ENCODE measurements around the gene NOC4L. TPM values are rescaled to one million over a fixed set of nuclear protein-coding genes. Genes with fewer than 3 reads are reported as not detected.

Gene NOC4L
- total RNA-seq, 1 donor = 13.2 TPM

DNA sequence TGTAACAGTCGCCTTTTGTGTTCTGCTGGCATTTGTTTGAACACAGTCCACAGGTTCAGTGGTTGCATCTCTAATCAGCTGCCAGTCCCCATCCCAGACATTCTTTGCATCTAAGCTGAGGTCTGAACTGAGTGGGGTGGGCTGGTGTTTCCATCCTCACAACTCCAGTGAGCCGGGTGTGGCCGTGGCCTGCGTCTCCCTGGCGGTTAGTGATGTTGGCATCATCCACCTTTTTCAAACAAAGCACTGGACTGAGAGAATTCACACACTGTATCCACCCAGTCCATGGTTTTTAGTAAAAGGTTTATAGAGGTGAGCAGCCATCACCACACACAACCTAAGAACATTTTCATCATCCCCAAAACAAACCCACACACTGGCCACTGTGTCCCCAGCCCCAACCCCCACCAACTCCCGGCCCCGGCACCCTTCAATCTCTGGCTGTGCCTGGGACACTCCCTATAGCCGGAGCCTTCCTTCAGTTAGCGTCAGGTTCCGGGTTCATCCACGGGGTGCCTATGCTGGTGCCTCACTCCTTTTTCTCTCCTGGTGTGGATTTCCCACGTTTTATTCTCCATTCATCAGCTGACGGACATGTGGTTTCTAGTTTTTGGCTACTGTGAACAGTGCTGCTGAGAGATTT, 6.7 kb upstream of the NOC4L start:
- no peak overlapping the region for H3K4me3 ChIP-seq (ENCODE audit: low read depth, low read length)
- TF ChIP-seq, protein P1, sequence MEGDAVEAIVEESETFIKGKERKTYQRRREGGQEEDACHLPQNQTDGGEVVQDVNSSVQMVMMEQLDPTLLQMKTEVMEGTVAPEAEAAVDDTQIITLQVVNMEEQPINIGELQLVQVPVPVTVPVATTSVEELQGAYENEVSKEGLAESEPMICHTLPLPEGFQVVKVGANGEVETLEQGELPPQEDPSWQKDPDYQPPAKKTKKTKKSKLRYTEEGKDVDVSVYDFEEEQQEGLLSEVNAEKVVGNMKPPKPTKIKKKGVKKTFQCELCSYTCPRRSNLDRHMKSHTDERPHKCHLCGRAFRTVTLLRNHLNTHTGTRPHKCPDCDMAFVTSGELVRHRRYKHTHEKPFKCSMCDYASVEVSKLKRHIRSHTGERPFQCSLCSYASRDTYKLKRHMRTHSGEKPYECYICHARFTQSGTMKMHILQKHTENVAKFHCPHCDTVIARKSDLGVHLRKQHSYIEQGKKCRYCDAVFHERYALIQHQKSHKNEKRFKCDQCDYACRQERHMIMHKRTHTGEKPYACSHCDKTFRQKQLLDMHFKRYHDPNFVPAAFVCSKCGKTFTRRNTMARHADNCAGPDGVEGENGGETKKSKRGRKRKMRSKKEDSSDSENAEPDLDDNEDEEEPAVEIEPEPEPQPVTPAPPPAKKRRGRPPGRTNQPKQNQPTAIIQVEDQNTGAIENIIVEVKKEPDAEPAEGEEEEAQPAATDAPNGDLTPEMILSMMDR (IDR thresholded peaks at IDR 0.05; ENCODE audit: insufficient read depth, low read length) = no peak
- DNase-seq (ENCODE audit: low read depth) = no peak

GRCh38 chr12:132138941-132139871, 5.1 kb upstream of the NOC4L start:
- TF ChIP-seq, protein P1 (IDR thresholded peaks at IDR 0.05; ENCODE audit: insufficient read depth, low read length) = no peak
- H3K4me3 ChIP-seq (ENCODE audit: low read depth, low read length) = no peak overlapping the region
- no peak for DNase-seq (ENCODE audit: low read depth)

DNA sequence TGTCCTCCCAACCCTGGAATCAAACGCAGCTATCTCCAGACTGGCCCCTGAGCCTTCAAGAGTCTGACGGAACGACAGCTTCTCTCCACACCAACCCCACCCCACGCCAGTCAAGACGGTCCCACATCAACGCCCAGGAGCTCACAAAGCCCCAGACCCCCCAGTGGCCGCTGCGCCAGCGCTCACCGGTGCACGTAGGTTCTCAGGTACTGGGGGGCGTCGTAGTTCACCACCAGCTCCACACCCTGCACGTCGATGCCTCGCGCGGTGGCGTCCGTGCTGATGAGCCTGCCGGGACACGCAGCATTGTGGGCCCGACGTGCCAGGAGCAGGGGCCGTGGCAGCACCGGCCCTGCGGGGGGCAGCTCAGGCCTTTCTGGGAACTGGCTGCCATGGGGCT, 4.3 kb upstream of the NOC4L start:
- TF ChIP-seq, protein P1 (IDR thresholded peaks at IDR 0.05; ENCODE audit: insufficient read depth, low read length) = no peak
- no peak for DNase-seq (ENCODE audit: low read depth)

GRCh38 chr12:132140501-132140900, 3.8 kb upstream of the NOC4L start:
- DNase-seq (ENCODE audit: low read depth) = no peak
- TF ChIP-seq, protein P1 (IDR thresholded peaks at IDR 0.05; ENCODE audit: insufficient read depth, low read length) = no peak
- no peak overlapping the region for H3K4me3 ChIP-seq (ENCODE audit: low read depth, low read length)

More for the DNA sequence above, 4.3 kb upstream of the NOC4L start:
- H3K4me3 ChIP-seq (ENCODE audit: low read depth, low read length) = no peak overlapping the region

GRCh38 chr12:132140918-132141841, 3.1 kb upstream of the NOC4L start:
- TF ChIP-seq, protein P1 (IDR thresholded peaks at IDR 0.05; ENCODE audit: insufficient read depth, low read length) = no peak
- no peak overlapping the region for H3K4me3 ChIP-seq (ENCODE audit: low read depth, low read length)
- DNase-seq (ENCODE audit: low read depth) = no peak

DNA sequence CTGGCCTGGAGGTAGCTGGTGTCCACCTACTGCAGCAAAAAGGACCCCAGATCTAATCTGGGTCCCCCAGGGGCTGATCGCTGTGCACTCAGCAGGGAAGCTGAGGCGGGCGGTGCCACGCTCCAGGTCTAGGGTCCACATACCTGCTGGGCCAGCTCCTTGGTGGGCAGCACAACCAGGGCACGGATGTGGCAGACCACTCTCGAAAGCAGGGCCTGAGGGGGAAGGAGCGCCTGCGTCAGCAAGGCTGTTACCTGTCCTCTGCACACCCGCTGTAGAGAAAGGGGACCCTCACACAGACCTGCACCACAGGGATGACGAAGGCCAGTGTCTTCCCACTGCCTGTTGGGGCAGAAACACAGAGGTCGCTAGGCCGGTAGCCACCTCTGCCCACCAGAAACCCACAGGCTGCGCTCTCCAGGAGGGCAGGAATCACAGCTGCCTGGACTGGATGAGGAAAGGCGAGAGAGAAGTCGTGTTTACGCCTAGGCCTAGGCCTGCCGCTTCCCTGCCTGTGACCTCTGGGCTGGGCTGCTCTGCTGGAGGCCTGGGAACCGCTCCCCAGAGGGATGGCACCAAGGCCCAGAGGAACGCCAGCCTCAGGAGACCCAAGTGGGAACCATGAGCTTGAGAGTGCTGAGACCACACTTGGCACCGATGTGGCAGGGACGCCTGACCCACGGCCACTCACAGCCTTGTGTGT, 2.1 kb upstream of the NOC4L start:
- DNase-seq (ENCODE audit: low read depth) = no peak
- TF ChIP-seq, protein P1 (IDR thresholded peaks at IDR 0.05; ENCODE audit: insufficient read depth, low read length) = no peak
- peak overlapping the region; percentile 71 for H3K4me3 ChIP-seq (ENCODE audit: low read depth, low read length)
